Erythroblast (primary cell): Measurements from ENCODE around the gene TFAP2A.

Experiments
- GATA1 ChIP-seq: IDR thresholded peaks from 2 replicates; pipeline ENCODE4 v1.6.1; 2011; ENCODE audit warnings: low read depth, mild to moderate bottlenecking, control low read depth, low read length, moderate library complexity
- POLR2A ChIP-seq: IDR thresholded peaks from 2 replicates; pipeline ENCODE4 v1.6.1; 2011; ENCODE audit warnings: mild to moderate bottlenecking, low read length

DNA sequence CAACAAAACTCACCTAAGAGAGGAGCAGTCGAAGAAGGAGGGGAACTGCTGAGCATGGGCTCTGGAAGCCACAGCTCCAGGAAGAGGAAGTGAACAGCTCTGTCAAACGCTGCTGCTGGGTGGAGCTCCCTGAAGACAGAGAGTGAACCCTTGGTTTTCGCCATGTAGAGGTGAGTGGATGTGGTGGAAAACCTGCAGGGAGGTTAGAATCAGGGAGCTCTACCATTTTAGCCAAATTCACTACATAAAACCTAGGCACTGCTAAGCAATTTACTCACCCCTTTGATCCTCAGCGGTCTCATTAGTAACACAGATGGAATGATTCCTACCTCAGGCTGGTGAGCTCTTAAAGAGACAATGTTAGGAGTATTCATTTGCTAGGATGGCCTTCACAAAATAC is 19.4 kb upstream of the TFAP2A start:
- TF ChIP-seq POLR2A: no peak
- no peak for TF ChIP-seq GATA1
